ENCODE results near the gene IRF5.
"Not testable (repeated sequence)": the region's sequence is repeated elsewhere in the genome, so short reads cannot be mapped to it uniquely, and the experiment has no call there.

IRF5 gene

DNA sequence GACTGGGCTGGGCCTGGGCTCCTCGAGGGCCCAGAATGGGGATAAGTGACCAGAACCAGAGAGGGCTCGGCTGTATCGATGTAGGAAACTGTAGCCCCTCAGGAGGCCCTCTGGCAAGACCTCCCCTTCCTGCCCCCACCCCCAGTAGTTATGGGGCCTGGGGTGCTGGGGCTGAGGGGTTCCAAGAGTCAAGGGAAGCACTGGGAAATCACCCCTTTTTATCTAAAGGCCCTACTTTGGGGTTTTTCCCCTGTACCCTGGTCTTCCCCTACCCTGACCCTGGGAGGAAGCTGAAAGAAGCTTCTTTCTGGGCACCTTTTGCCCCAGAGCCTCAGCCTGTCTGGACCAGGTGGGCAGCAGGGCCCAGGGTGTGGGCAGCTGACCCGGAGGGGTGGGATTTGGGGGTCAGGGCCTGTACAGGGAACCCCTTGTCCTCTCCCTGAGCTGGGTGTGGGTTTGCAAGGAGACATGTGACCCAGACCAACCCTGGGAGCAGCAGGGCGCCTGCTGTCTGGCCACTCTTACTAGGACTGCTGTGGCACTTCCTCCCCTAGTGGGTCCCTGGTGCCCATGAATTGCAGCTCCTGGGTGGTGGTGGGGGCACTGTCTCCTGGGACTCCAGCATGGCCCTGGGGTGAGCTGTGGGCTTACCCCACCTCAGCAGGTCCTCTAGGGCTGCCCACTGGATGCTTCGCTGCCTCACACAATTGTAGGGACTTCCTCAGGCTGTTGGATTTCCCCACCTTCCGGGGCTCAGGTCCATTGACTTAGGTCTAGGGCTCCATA lies 1.5 kb downstream of the IRF5 start:
- no peak for DNase-seq

DNA sequence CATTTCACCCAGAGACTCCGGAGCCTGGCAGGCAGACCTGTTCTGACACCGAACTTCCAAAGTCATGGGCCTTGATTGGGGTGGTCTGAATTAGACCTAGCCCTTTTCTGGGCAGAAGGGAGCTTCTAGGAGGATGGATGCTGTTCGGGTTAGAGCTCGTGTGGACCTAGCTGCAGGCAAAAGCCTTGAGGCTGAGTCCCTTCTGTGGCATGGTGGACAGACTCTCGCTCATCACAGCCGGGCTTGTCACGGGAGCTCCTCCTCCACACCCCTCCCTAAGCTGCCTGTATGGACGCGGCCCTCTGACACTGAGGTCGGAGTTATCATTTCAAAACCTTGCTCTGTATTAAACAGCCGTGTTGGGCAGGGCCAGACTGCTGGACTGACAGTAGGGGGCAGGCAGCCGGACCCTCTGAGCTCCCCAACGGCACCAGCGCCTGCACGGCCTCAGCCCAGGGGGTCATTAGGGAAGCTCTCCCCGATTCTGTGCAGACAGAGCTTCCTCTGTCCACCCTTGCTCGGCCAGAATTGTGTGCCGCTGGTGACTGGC lies 2.2 kb downstream of the IRF5 start:
- no peak for DNase-seq

DNA sequence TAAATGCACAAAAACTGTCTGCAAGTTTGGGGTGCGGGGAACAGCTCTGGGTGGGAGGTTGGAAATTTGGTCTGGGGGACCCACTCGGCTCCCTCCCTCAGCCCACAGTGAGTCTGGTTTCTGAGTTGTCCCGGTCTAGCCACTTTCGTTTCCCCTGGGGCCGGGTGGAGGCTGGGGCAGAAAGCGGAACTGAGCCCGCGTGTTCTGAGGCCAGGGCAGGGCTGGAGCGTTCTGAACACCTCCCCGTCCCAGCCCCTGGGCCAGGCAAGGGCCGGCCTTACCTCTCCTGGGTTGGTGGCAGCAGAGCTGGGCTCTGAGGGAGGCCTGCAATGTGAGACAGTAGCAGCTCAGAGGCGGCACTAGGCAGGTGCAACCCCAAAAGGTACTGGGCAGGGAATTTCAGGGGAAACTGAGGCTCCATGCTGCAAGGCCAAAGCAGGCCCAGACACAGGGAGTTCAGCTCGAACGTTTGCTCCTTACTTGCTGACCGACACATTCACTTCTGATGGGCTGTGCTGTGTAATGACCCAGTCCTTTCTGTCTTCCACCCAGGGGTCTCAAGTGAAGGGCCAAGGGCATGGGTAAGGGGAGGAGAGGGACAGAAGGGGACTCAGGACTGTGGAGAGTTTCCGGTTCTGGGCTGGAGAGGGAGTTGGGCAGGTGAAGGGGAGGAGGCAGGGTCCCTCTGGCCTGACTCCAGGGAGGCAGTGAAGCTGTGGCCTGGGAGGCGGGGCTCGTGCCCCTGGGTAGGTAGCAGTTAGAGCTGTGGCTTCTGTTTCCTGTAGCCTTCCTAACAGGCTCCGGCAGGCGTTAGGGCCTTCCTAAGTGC lies 3.0 kb downstream of the IRF5 start:
- DNase-seq: no peak

DNA sequence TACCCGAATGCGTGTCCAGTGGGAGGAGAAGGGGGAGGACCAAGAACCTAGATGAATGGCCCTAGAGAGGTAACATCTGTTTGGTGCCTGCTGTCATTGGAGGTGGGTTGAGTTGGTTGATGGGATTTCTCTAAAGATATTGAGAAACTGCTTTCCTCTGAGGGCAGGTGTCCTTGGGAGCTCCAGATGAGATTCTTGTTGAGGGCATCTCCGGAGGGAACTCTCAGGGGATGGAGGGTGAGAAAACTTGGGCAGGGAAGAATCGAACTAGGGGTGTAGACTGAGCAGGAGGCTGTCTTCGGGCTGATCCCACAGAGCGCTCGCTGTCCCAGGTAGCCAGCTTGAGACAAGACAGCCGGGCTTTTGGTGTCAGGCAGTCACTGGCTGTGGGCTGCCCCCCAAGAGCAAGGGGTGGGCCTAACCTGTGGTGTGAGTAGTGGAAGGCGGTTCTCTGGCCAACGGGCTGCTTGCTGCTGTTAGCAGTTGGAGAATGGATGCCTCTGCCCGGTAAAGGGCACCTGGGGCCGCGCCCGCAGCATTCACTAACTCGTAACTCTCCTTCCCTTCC lies 3.7 kb downstream of the IRF5 start:
- no peak for DNase-seq

DNA sequence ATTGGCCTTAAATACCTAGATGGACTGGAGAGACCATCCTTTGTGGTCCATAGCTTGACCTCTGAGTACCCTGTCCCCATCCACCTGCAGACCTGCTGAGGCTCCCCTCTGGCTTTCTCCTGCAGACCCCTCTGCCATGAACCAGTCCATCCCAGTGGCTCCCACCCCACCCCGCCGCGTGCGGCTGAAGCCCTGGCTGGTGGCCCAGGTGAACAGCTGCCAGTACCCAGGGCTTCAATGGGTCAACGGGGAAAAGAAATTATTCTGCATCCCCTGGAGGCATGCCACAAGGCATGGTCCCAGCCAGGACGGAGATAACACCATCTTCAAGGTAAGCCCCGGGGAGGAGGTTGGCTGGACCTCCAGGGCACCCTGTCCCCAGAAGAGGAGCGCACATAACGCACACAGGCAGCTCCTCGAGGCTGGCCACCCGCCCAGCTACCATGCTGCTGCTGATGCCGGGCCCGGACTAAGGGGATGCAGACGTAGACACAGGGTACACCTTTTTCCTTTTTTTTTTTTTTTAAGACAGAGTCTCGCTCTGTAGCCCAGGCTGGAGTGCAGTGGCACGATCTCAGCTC lies 4.3 kb downstream of the IRF5 start:
- DNase-seq: no peak

DNA sequence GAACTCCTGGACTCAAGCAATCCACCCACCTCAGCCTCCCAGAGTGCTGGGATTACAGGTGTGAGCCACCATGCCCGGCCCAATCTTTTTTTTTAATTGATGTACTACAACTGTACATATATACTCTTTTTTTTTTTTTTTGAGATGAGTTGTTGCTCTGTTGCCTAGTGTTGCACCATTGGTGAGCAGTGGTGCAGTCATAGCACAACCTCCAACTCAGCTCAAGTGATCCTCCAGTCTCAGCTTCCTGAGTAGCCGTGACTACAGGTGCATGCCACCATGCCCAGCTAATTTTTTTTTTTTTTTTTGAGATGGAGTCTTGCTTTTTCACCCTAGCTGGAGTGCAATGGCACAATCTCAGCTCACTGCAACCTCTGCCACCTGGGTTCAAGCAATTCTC lies 5.5 kb downstream of the IRF5 start:
- not testable (repeated sequence) for DNase-seq

DNA sequence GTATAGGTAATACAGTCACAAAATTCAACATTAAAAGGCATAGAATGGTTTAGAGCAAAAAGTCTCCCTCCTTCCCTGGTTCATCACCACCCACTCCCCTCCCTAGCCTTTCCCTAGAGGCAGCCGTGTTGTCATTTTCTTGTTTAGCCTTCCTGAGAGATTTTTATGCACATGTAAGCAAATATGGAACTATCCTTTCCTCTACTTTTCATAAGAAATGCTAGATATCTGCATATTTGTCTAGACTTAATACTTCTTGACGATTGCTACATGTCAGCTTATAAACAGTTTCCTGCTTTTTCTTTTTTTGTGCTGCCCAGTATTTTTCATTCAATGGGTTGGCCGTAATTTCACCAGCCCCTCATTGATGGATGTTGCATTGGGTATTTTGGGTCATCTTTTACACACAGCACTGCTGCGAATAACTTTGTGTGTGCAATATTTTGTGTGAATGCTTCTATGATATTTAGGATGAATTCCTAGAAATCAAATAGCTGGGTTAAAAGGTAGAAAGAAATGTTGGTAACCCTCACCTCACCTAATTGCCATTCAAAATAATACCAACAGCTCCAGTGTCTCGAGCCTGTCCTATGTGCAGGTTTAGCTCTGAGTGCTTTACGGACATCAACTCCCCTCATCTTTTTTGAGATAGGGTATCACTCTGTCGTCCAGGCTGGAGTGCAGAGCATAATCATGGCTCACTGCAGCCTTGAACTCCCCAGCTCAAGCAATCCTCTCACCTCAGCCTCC lies 6.9 kb downstream of the IRF5 start:
- no peak for DNase-seq

DNA sequence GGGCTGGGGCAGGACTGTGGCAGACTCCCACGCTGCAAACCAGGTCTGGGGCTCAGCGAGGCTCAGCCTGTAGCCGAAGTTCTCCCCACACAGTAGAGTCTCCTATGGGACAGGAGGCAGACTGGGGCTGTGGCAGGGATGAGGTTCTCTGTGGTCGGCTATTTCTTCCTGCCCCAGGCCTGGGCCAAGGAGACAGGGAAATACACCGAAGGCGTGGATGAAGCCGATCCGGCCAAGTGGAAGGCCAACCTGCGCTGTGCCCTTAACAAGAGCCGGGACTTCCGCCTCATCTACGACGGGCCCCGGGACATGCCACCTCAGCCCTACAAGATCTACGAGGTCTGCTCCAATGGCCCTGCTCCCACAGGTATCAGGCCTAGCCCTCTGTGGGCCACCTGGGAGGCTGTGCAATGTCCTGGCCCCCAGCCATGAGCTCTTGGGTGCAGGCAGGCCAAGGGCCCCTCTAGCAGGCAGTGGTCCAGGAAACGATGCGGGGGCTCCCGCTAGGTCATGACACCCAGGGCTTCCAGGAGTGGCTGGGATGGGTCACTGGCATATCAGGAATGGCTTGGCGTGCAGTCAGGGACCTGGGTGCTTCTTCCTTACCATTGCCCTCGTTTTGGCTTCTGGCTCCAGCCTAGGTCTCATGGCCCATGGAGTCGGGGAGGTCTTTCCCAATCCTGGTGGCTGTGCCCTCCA lies 8.1 kb downstream of the IRF5 start:
- DNase-seq: no peak

DNA sequence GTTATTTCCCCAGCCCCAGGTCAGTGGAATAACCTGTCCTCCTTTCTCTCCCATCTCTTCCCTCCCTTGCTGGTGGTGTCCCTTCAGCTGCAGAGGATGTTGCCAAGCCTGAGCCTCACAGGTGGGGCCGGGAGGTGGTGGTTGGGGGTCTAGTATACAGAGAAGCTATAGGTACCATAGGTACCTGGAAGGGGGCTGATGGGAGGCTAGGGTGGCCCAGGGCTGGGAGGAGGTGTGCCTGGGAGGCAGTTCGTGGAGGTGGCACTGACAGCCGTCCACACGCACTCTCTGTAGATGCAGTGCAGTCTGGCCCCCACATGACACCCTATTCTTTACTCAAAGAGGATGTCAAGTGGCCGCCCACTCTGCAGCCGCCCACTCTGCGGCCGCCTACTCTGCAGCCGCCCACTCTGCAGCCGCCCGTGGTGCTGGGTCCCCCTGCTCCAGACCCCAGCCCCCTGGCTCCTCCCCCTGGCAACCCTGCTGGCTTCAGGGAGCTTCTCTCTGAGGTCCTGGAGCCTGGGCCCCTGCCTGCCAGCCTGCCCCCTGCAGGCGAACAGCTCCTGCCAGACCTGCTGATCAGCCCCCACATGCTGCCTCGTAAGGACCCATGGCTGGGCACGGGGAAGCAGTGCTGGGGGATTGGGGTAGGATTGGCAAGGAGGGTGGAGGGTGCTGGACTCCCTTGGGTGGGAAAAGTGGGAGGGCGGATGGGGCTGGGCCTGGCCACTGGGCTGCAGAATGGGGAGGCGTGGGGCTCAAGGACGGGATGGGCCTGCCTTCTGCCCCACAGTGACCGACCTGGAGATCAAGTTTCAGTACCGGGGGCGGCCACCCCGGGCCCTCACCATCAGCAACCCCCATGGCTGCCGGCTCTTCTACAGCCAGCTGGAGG lies 9.5 kb downstream of the IRF5 start:
- no peak for DNase-seq

DNA sequence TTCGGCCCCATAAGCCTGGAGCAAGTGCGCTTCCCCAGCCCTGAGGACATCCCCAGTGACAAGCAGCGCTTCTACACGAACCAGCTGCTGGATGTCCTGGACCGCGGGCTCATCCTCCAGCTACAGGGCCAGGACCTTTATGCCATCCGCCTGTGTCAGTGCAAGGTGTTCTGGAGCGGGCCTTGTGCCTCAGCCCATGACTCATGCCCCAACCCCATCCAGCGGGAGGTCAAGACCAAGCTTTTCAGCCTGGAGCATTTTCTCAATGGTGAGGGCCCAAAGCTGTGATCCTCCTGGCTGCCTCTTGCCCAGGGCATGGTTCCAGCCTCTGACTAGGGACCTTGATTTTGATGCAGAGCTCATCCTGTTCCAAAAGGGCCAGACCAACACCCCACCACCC lies 10.1 kb downstream of the IRF5 start:
- peak; percentile 2 for DNase-seq

DNA sequence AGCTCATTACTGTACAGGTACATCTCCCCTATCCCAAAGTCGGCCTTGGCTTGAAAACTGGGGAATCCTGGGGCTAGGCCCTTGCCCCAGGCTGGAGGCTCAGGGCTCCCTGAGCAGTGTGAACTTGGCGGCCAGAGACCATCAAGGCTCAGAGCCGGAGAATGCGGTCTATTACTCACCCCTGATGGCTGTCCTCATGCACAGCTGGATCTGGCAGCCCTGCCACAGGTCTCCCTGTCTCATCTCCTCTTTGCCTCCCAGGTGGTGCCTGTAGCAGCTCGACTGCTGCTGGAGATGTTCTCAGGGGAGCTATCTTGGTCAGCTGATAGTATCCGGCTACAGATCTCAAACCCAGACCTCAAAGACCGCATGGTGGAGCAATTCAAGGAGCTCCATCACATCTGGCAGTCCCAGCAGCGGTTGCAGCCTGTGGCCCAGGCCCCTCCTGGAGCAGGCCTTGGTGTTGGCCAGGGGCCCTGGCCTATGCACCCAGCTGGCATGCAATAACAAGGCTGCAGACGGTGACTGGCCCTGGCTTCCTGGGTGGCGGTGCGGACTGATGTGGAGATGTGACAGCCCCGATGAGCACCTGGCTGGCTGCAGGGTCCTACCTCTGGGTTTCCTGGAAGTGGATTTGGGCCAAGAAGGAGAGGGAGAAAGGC lies 10.7 kb downstream of the IRF5 start:
- no peak for DNase-seq

DNA sequence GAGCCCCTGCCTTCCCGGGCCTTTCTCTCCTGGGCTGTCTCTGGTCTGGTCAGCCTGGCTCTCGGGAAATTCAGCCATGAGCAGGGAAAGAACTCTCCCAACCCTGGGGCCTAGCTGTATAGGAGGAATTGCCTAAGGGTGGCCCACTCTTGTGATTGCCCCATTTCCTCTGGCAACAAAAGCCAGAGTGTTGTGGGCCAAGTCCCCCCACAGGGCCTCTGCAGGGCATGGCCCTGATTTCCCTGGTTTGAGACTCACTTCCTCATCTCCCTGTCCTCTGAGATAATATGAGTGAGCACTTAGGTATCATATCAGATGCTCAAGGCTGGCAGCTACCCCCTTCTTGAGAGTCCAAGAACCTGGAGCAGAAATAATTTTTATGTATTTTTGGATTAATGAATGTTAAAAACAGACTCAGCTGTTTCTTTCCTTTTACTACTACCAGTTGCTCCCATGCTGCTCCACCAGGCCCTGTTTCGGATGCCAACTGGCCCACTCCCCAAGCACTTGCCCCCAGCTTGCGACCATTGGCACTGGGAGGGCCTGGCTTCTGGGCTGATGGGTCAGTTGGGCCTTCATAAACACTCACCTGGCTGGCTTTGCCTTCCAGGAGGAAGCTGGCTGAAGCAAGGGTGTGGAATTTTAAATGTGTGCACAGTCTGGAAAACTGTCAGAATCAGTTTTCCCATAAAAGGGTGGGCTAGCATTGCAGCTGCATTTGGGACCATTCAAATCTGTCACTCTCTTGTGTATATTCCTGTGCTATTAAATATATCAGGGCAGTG lies 11.4 kb downstream of the IRF5 start:
- DNase-seq: no peak

DNA sequence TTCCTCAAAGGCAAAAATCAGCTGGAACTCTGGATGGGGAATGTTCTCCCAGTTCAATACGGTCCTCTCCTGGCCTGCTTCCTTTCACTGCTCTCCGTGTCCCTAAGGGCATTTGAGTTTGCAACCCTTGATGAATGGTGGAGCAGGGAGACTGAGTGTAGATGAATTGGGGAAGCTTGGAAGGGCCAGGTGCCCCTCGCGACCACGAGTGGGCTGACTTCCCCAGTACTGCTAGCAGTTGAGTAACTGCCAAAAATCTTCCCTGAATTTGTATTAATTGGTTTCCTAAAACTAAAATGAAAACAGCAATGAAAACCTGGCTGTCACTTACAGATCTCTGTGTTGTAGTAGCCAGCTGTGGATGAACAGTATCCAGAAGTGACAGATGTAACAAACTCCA lies 13.6 kb downstream of the IRF5 start:
- DNase-seq: no peak

DNA sequence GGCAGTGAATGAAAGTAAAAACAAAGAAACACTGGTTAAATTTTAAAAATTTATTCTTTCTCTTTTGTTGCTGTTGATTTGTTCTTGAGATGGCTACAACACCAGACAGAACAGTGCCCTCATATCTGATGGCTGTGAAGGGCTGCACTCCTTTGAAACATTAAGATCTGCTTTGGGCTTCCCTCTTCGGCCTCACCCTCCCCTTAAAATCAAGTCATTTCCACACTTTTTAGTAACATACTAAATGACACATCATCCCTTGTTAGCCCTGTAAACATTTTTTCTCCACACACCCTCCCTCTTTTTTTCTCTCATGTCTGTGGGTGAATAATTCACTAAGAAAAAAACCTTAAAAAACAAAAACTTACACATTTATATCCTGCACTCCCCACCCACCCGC lies 16.4 kb downstream of the IRF5 start:
- no peak for DNase-seq

DNA sequence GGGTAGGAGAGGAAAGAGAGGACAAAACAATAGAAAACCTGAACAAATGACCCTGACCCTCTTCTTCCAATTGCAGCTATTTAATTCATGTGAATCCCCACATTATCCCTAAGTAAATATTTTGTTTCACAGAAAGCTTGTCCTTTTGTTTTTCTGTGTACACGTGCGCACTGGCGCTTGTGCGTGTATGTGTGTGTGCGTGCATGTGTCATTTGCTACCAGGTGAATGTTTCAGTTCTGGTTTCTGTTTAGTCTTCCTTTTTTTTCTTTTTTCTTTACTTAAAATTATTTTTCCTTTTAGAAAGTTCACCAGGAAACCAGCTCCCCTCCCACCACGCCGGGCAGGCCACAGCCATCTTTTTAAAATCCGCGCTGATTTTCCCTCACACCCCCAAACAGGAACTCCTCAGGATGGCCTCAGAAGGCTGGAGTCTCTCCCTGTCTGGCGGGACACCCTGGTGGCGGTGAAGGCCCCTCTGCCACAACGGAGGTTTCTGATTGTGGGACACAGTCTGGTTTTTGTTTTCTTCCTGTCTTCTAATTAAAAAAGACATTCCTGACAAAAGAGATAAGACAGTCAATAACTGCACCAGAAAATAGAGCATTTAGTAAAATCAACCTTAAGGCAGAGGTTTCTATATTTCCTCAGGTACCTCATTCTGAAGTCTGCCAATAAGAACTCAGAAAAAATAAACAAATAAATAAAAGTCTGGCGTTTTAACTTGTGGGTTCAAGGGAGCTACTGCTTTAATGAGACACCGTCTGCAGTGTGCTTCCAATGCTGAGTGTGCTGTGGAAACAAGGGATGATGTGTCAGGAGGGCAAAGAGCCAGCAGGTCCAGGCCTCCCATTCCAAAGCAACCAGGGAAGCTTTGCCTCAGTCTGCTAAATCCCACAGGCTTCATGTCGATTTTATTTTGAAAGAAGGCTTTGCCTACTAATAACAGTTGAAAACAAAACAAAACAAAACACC lies 17.4 kb downstream of the IRF5 start:
- DNase-seq: peak; percentile 20

DNA sequence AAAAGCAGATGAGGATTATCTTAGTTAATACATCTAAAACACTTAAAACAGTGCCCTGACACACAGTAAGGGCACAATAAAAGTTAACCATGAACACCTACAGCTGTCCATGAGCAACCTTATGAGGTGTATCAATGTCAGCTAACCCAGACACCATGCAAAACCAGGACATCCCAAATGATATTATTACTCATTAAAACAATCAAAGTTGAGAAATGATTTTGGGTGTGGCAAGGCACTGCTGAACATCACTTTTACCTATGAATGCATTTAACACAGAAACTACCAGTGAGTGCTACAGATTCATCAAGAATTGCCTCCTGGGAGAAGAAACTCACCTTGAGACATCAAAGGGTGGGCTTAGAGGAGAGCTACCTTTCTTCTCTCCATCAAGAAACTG lies 18.3 kb downstream of the IRF5 start:
- DNase-seq: no peak

DNA sequence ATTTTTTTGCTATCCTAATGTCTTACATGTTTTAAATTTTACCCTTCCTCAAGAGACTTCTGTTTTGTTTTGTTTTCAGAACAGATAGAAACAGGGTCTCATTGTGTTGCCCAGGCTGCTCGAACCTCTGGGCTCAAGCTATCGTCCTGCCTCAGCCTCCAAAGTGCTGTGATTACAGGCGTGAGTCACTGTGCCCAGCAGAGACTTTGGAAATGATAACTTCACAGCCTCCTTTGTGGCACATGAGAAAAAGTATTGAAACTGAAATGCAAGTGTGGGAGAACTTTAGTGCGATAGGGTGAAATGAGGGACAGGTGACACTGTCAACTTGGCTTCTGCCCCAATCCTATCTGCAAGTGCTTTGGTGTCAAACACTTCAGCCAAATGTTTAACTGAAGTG lies 21.6 kb downstream of the IRF5 start:
- DNase-seq: no peak

Measured in fibroblast of skin of back (primary cell).